Activated CD4-positive, alpha-beta T cell treated with anti-CD3 and anti-CD28 coated beads for 36 hours (primary cell): ENCODE results near the gene ITIH3. TPM values are rescaled to one million over a fixed set of nuclear protein-coding genes. Genes with fewer than 3 reads are reported as not detected.
"Not testable (repeated sequence)": the region's sequence is repeated elsewhere in the genome, so short reads cannot be mapped to it uniquely, and the experiment has no call there.

Source experiments
- ATAC-seq: fragments of 200-7000 bp; cut with Tn5 transposase; one replicate; pipeline ENCODE4 v1.10.0; 2021; ENCODE audit warnings: mild to moderate bottlenecking, moderate library complexity
- CTCF ChIA-PET: fragments of 350-600 bp; sonication (Branson Sonifier 250); formaldehyde crosslinking; loops from one replicate; lab custom pipeline; 2021; ENCODE audit warnings: antibody characterized with exemption; lab: Charles Lee
- POLR2A ChIA-PET: fragments of 350-600 bp; sonication (Branson Sonifier 250); formaldehyde crosslinking; loops from one replicate; lab custom pipeline; 2021; ENCODE audit warnings: antibody characterized with exemption, inconsistent platforms; lab: Charles Lee
- DNase-seq: peaks from one replicate; pipeline ENCODE4 v3.0.0-alpha.2; 2020
- H3K27ac Mint-ChIP-seq: one replicate; pipeline ENCODE4 v1.8.0; 2021; ENCODE audit warnings: mixed read lengths
- H3K27me3 Mint-ChIP-seq: one replicate; pipeline ENCODE4 v1.8.0; 2021; ENCODE audit warnings: mixed read lengths
- H3K36me3 Mint-ChIP-seq: one replicate; pipeline ENCODE4 v1.8.0; 2021; ENCODE audit warnings: low read depth, mixed read lengths
- H3K4me1 Mint-ChIP-seq: one replicate; pipeline ENCODE4 v1.8.0; 2021; ENCODE audit warnings: mixed read lengths
- H3K4me3 Mint-ChIP-seq: one replicate; pipeline ENCODE4 v1.8.0; 2021; ENCODE audit warnings: mild to moderate bottlenecking, moderate library complexity, mixed read lengths
- H3K9me3 Mint-ChIP-seq: one replicate; pipeline ENCODE4 v1.8.0; 2021; ENCODE audit warnings: low read depth, mixed read lengths
- intact Hi-C, 2 experiments: fragments of 100-400 bp; cut with DNase I in 1 of 2; cut with micrococcal nuclease in 1 of 2; formaldehyde crosslinking; loops; one replicate each; pipeline versions ENCODE4 v1.14.2 to v1.15.1; 2022 to 2024; cut with DNase I, micrococcal nuclease
- total RNA-seq, 2 experiments: library from RNA; stranded (reverse); gene quantifications; one replicate each; pipeline ENCODE4 v1.2.3, GENCODE V29; 2021

ITIH3 gene
- total RNA-seq, 2 experiments from 2014 or later = not detected

GRCh38 chr3:52774066-52774713 is 20.4 kb upstream of the ITIH3 start:
- peaks cover 5% of the 10 kb centered on the region for H3K36me3 Mint-ChIP-seq
- DNase-seq (no peak), ATAC-seq (no peak)
- intact Hi-C loops = no loop called here
- ChIA-PET POLR2A (no interaction called here), CTCF (interaction anchor here (0.6 to 1.2 kb wide), 3 partner anchors 9 to 336 kb away, joined by 3 to 4 read pairs (median 4); no protein-coding TSS in a partner anchor)
- H3K27ac Mint-ChIP-seq = no peak overlapping the region
- H3K4me1 Mint-ChIP-seq = peaks cover 13% of the 10 kb centered on the region
- no peaks in the 10 kb centered on the region for H3K9me3 Mint-ChIP-seq
- H3K27me3 Mint-ChIP-seq = no peaks in the 10 kb centered on the region
- H3K4me3 Mint-ChIP-seq = no peak overlapping the region

GRCh38 chr3:52774901-52775864 is 19.4 kb upstream of the ITIH3 start:
- H3K36me3 Mint-ChIP-seq = no peaks in the 10 kb centered on the region
- no peaks in the 10 kb centered on the region for H3K9me3 Mint-ChIP-seq
- intact Hi-C loops = no loop called here
- no peak overlapping the region for H3K4me3 Mint-ChIP-seq
- H3K27ac Mint-ChIP-seq = no peak overlapping the region
- POLR2A ChIA-PET = no interaction called here
- no peak for DNase-seq
- no peak for ATAC-seq
- H3K27me3 Mint-ChIP-seq = no peaks in the 10 kb centered on the region
- CTCF ChIA-PET = interaction anchor here (0.9 kb wide), 1 partner anchor 335 kb away, joined by 4 read pairs; no protein-coding TSS in a partner anchor
- peaks cover 3% of the 10 kb centered on the region for H3K4me1 Mint-ChIP-seq

GRCh38 chr3:52775877-52776276 is 18.7 kb upstream of the ITIH3 start:
- DNase-seq (no peak), ATAC-seq (no peak)
- POLR2A ChIA-PET = no interaction called here
- CTCF ChIA-PET = no interaction called here
- H3K27me3 Mint-ChIP-seq = no peaks in the 10 kb centered on the region
- H3K4me3 Mint-ChIP-seq = no peak overlapping the region
- no peak overlapping the region for H3K27ac Mint-ChIP-seq
- peaks cover 3% of the 10 kb centered on the region for H3K4me1 Mint-ChIP-seq
- intact Hi-C loops = no loop called here
- no peaks in the 10 kb centered on the region for H3K36me3 Mint-ChIP-seq
- H3K9me3 Mint-ChIP-seq = no peaks in the 10 kb centered on the region

GRCh38 chr3:52776486-52776885 is 18.1 kb upstream of the ITIH3 start:
- H3K4me3 Mint-ChIP-seq, CTCF ChIA-PET, H3K4me1 Mint-ChIP-seq, H3K27me3 Mint-ChIP-seq, H3K27ac Mint-ChIP-seq, DNase-seq, intact Hi-C loops, H3K36me3 Mint-ChIP-seq, ATAC-seq, H3K9me3 Mint-ChIP-seq, POLR2A ChIA-PET: not testable (repeated sequence)

GRCh38 chr3:52777127-52777958 is 17.3 kb upstream of the ITIH3 start, which contains the start of gene ITIH1:
Gene ITIH1 (plus strand): TSS chr3:52777599. CDS start chr3:52777616, 17 bp downstream.
- ATAC-seq = no peak
- H3K27ac Mint-ChIP-seq = no peak within 1 kb of the TSS
- no peaks in the 10 kb centered on the region for H3K9me3 Mint-ChIP-seq
- no peaks in the 10 kb centered on the region for H3K36me3 Mint-ChIP-seq
- no peak within 1 kb of the TSS for H3K4me3 Mint-ChIP-seq
- H3K4me1 Mint-ChIP-seq = no peaks in the 10 kb centered on the region
- intact Hi-C loops = no loop called here
- CTCF ChIA-PET = interaction anchor here (0.6 kb wide), 1 partner anchor 190 kb away, joined by 3 read pairs; no protein-coding TSS in a partner anchor
- POLR2A ChIA-PET = no interaction called here
- H3K27me3 Mint-ChIP-seq = peaks cover 2% of the 10 kb centered on the region
- DNase-seq = no peak

GRCh38 chr3:52777959-52778805 is 16.4 kb upstream of the ITIH3 start:
- Mint-ChIP-seq H3K36me3 (no peaks in the 10 kb centered on the region), H3K27me3 (peaks cover 2% of the 10 kb centered on the region), H3K4me3 (no peak overlapping the region), H3K27ac (no peak overlapping the region), H3K4me1 (no peaks in the 10 kb centered on the region), H3K9me3 (no peaks in the 10 kb centered on the region)
- ATAC-seq = no peak
- ChIA-PET CTCF (interaction anchor here (0.6 to 0.7 kb wide), 2 partner anchors 191 to 336 kb away, joined by 3 to 4 read pairs; no protein-coding TSS in a partner anchor), POLR2A (no interaction called here)
- no peak for DNase-seq
- intact Hi-C loops = no loop called here

- no peaks in the 10 kb centered on the region for H3K9me3 Mint-ChIP-seq
- ATAC-seq (no peak), DNase-seq (no peak)
- H3K27me3 Mint-ChIP-seq = peaks cover 2% of the 10 kb centered on the region
- ChIA-PET POLR2A (no interaction called here), CTCF (interaction anchor here (0.6 to 1.2 kb wide), 3 partner anchors 13 to 335 kb away, joined by 3 to 5 read pairs (median 4); no protein-coding TSS in a partner anchor)
- H3K4me1 Mint-ChIP-seq = no peaks in the 10 kb centered on the region
- intact Hi-C loops = no loop called here
- no peak overlapping the region for H3K27ac Mint-ChIP-seq
- no peaks in the 10 kb centered on the region for H3K36me3 Mint-ChIP-seq
- H3K4me3 Mint-ChIP-seq = no peak overlapping the region
Measured at GRCh38 chr3:52779011-52779836, 15.4 kb upstream of the ITIH3 start.

- CTCF ChIA-PET = interaction anchor here (0.5 to 1.2 kb wide), 3 partner anchors 9 to 56 kb away, joined by 3 to 5 read pairs (median 3); no protein-coding TSS in a partner anchor
Measured at GRCh38 chr3:52779837-52780585, 14.6 kb upstream of the ITIH3 start.

GRCh38 chr3:52781741-52782140 is 12.9 kb upstream of the ITIH3 start:
- Mint-ChIP-seq H3K27ac (no peak overlapping the region), H3K4me3 (no peak overlapping the region), H3K9me3 (no peaks in the 10 kb centered on the region), H3K4me1 (no peaks in the 10 kb centered on the region), H3K27me3 (peaks cover 2% of the 10 kb centered on the region), H3K36me3 (no peaks in the 10 kb centered on the region)
- ATAC-seq (no peak), DNase-seq (no peak)
- CTCF ChIA-PET = no interaction called here
- POLR2A ChIA-PET = no interaction called here
- intact Hi-C loops = no loop called here

More at GRCh38 chr3:52779837-52780585, 14.6 kb upstream of the ITIH3 start:
- peaks cover 2% of the 10 kb centered on the region for H3K27me3 Mint-ChIP-seq
- ATAC-seq (no peak), DNase-seq (no peak)
- POLR2A ChIA-PET = no interaction called here
- H3K27ac Mint-ChIP-seq = no peak overlapping the region
- H3K4me1 Mint-ChIP-seq = no peaks in the 10 kb centered on the region
- intact Hi-C loops = no loop called here
- H3K4me3 Mint-ChIP-seq = no peak overlapping the region
- no peaks in the 10 kb centered on the region for H3K36me3 Mint-ChIP-seq
- no peaks in the 10 kb centered on the region for H3K9me3 Mint-ChIP-seq
